Fibroblast of skin of left biceps (primary cell): Measurements from ENCODE around the gene FASN.

ENCODE experiments used
- DNase-seq, 2 experiments: peaks; one replicate each; pipeline ENCODE4 v3.0.0-alpha.2; 2013; ENCODE audit warnings: low read depth in 2 of 2

FASN gene

GRCh38 chr17:82056729-82057621 lies 41.1 kb downstream of the FASN start:
- no peak for DNase-seq

- DNase-seq, result no peak
Measured at GRCh38 chr17:82055965-82056728, 41.9 kb downstream of the FASN start.

DNA sequence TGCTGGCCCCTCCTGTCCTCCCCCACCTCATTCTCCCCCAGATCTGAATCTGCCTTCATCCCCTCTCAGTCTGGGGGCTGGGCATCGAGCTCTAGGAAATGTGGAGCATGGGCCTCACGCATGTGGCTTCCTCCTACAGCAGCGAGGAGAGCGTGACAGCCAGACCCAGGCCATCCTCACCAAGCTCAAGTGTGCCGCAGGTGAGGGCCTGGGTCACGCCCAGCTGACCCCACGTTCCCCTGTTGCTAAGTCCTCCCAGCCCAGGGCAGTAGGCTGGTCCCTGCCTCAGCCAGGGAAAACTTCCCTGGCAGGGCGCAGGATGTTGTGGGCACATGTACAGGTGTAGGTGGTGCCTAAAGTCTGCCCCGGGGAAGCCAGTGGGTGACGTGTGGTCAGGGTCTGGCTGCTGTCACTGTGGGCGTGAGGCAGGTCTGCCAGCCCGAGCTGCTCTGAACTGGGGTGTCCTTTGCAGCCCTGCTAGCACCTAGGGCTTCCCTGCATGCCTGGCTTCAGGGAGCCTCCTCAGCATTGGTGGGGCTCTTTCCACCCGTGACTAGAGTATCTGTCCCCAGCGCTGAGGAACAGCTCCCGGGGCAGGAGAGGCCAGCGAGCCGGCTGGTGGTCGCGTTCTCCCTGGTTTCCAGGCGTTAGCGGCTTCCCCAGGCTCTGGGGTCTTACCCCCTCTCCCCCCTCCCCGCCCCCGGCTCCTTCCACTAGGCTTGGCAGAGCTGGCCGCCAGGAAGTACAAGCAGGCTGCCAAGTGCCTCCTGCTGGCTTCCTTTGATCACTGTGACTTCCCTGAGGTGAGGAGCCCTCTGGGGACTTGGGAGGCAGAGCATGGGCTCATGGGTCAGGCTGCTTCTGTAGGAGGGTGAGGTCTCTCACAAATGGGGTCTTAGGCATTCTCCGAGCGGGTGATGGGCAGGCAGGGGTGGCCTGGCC lies 42.7 kb downstream of the FASN start:
- DNase-seq, result no peak

DNA sequence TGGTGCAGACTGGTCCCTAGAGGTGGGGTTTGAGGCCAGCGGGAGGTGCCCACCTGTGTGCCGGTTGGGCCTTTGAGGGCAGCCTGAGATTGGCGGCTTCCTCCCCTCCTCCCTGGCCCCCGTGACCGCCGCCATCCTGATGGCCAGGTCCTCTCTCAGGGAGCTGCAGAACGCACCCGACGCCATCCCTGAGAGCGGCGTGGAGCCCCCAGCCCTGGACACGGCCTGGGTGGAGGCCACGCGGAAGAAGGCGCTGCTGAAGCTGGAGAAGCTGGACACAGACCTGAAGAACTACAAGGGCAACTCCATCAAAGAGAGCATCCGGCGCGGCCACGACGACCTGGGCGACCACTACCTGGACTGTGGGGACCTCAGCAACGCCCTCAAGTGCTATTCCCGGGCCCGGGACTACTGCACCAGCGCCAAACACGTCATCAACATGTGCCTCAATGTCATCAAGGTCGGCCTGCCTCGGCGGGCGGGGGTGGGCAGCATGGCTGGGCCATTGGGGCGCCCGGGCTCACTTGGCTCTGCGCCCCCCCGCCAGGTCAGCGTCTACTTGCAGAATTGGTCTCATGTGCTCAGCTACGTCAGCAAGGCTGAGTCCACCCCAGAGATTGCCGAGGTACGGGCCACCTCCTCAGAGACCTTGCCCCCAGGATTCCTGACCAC lies 43.5 kb downstream of the FASN start:
- no peak for DNase-seq

GRCh38 chr17:82053556-82054263 lies 44.3 kb downstream of the FASN start:
- no peak for DNase-seq

GRCh38 chr17:82053130-82053529 lies 44.9 kb downstream of the FASN start:
- DNase-seq, result no peak

DNA sequence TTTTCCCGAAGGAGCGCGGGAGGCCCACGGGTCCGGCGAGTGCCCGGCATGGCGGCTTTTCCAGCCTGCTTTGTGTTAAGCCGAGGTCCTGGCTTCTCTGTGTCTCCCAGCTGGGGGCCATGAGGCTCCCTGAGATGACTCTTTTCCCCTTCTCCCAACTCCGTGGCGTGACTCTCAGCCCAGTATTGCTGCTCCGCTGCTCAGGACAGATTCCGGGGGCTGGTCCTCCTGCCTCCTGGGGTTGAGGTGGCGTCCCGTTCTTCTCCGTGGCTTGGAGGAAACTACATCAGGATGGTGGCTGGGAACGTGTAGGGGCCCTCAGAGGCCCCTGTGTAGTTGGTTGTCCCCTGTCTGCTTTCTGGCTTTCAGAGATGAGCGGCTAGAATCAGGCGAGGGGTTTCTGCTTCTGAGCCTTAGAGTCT lies 45.4 kb downstream of the FASN start:
- no peak for DNase-seq

- DNase-seq, result no peak
Measured at GRCh38 chr17:82051776-82052637, 46.0 kb downstream of the FASN start, which contains the start of the genes GPS1 and RFNG. Gene GPS1 (plus strand): TSS chr17:82051898. CDS start chr17:82051932, 34 bp downstream. Gene RFNG (minus strand): TSS chr17:82051811. CDS start chr17:82051766, 45 bp downstream.

GRCh38 chr17:82050761-82051641 lies 47.0 kb downstream of the FASN start:
- no peak for DNase-seq

- DNase-seq, result no peak
Measured at GRCh38 chr17:82050152-82050760, 47.8 kb downstream of the FASN start.

DNA sequence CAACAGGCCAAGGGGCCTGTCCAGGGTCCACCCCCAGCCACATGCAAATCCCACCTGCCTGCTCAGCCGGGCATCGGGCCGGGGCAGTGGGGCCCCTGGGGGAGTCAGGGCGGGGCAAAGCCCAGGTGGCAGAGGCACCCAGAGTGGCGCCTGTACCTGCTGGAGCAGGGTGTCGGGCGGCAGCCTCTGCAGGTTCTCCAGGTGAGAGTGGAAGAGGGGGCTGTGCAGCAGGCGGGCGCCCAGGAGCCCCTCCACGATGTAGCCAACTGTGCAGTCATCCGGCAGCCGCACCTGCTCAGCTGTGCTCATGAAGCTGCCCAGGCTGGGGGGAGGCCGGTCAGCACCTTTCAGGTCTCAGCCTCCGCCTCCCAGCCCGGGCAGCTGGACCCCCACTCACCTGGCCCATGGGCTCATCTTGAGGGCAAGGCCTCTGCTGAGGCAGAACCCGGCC lies 48.5 kb downstream of the FASN start:
- no peak for DNase-seq

GRCh38 chr17:82049106-82049505 lies 48.9 kb downstream of the FASN start:
- DNase-seq, result no peak

GRCh38 chr17:82048571-82048971 lies 49.5 kb downstream of the FASN start:
- no peak for DNase-seq

GRCh38 chr17:82047914-82048570 lies 50.0 kb downstream of the FASN start:
- DNase-seq, result no peak

- no peak for DNase-seq
Measured at GRCh38 chr17:82047379-82047778, 50.7 kb downstream of the FASN start.

GRCh38 chr17:82046903-82047302 lies 51.1 kb downstream of the FASN start:
- no peak for DNase-seq

GRCh38 chr17:82045936-82046484 lies 52.0 kb downstream of the FASN start:
- DNase-seq, result no peak
